ENCODE data around the gene THSD7B.
"Not testable (repeated sequence)": the region's sequence is repeated elsewhere in the genome, so short reads cannot be mapped to it uniquely, and the experiment has no call there.

THSD7B gene

GRCh38 chr2:137262594-137262993 lies 497.2 kb downstream of the THSD7B start:
- H3K9me3 ChIP-seq (ENCODE audit: control insufficient read depth in 5 of 5, low read length in 5 of 5), result no peaks in the 10 kb centered on the region
- no peaks in the 10 kb centered on the region for H3K36me3 ChIP-seq (ENCODE audit: control insufficient read depth in 5 of 5, insufficient read depth in 5 of 5, low read length in 5 of 5)
- H3K27ac ChIP-seq (ENCODE audit: low read depth, low read length), result no peak overlapping the region
- H3K9ac ChIP-seq (ENCODE audit: low read length in 5 of 5), result no peak overlapping the region
- peaks cover 0 to 4% (median 0%) of the 10 kb centered on the region in 5 donors for H3K4me1 ChIP-seq (ENCODE audit: control insufficient read depth in 5 of 5, insufficient read depth in 5 of 5, low read length in 5 of 5)
- no peaks in the 10 kb centered on the region for H3K27me3 ChIP-seq (ENCODE audit: control insufficient read depth in 5 of 5, insufficient read depth in 4 of 5, low read length in 5 of 5)
- no peak overlapping the region for H3K4me3 ChIP-seq (ENCODE audit: low read depth in 1 of 5, low read length in 5 of 5)

GRCh38 chr2:137287913-137288639 lies 522.7 kb downstream of the THSD7B start:
- Histone ChIP-seq H3K27ac (ENCODE audit: low read depth, low read length) (no peak overlapping the region), H3K36me3 (ENCODE audit: control insufficient read depth in 5 of 5, insufficient read depth in 5 of 5, low read length in 5 of 5) (no peaks in the 10 kb centered on the region), H3K4me1 (ENCODE audit: control insufficient read depth in 5 of 5, insufficient read depth in 5 of 5, low read length in 5 of 5) (peaks cover 0 to 11% (median 2%) of the 10 kb centered on the region in 5 donors), H3K9me3 (ENCODE audit: control insufficient read depth in 5 of 5, low read length in 5 of 5) (no peaks in the 10 kb centered on the region), H3K9ac (ENCODE audit: low read length in 5 of 5) (no peak overlapping the region), H3K27me3 (ENCODE audit: control insufficient read depth in 5 of 5, insufficient read depth in 4 of 5, low read length in 5 of 5) (no peaks in the 10 kb centered on the region), H3K4me3 (ENCODE audit: low read depth in 1 of 5, low read length in 5 of 5) (no peak overlapping the region)

GRCh38 chr2:137291836-137292570 lies 526.7 kb downstream of the THSD7B start:
- H3K27ac ChIP-seq (ENCODE audit: low read depth, low read length), result no peak overlapping the region
- H3K27me3 ChIP-seq (ENCODE audit: control insufficient read depth in 5 of 5, insufficient read depth in 4 of 5, low read length in 5 of 5), result no peaks in the 10 kb centered on the region
- peaks cover 0 to 11% (median 2%) of the 10 kb centered on the region in 5 donors for H3K4me1 ChIP-seq (ENCODE audit: control insufficient read depth in 5 of 5, insufficient read depth in 5 of 5, low read length in 5 of 5)
- H3K9ac ChIP-seq (ENCODE audit: low read length in 5 of 5), result no peak overlapping the region
- no peaks in the 10 kb centered on the region for H3K36me3 ChIP-seq (ENCODE audit: control insufficient read depth in 5 of 5, insufficient read depth in 5 of 5, low read length in 5 of 5)
- no peaks in the 10 kb centered on the region for H3K9me3 ChIP-seq (ENCODE audit: control insufficient read depth in 5 of 5, low read length in 5 of 5)
- no peak overlapping the region for H3K4me3 ChIP-seq (ENCODE audit: low read depth in 1 of 5, low read length in 5 of 5)

- no peaks in the 10 kb centered on the region for H3K4me1 ChIP-seq (ENCODE audit: control insufficient read depth in 5 of 5, insufficient read depth in 5 of 5, low read length in 5 of 5)
- H3K9me3 ChIP-seq (ENCODE audit: control insufficient read depth in 5 of 5, low read length in 5 of 5), result peaks cover 0 to 2% (median 0%) of the 10 kb centered on the region in 5 donors
- no peaks in the 10 kb centered on the region for H3K27me3 ChIP-seq (ENCODE audit: control insufficient read depth in 5 of 5, insufficient read depth in 4 of 5, low read length in 5 of 5)
- H3K27ac ChIP-seq (ENCODE audit: low read depth, low read length), result no peak overlapping the region
- H3K4me3 ChIP-seq (ENCODE audit: low read depth in 1 of 5, low read length in 5 of 5), result no peak overlapping the region
- H3K36me3 ChIP-seq (ENCODE audit: control insufficient read depth in 5 of 5, insufficient read depth in 5 of 5, low read length in 5 of 5), result no peaks in the 10 kb centered on the region
- H3K9ac ChIP-seq (ENCODE audit: low read length in 5 of 5), result no peak overlapping the region
These were observed 533.0 kb downstream of the THSD7B start for GRCh38 chr2:137298377-137298776.

GRCh38 chr2:137300987-137301386 lies 535.6 kb downstream of the THSD7B start:
- Histone ChIP-seq H3K4me1 (ENCODE audit: control insufficient read depth in 5 of 5, insufficient read depth in 5 of 5, low read length in 5 of 5) (no peaks in the 10 kb centered on the region), H3K36me3 (ENCODE audit: control insufficient read depth in 5 of 5, insufficient read depth in 5 of 5, low read length in 5 of 5) (no peaks in the 10 kb centered on the region), H3K4me3 (ENCODE audit: low read depth in 1 of 5, low read length in 5 of 5) (no peak overlapping the region), H3K27ac (ENCODE audit: low read depth, low read length) (no peak overlapping the region), H3K9ac (ENCODE audit: low read length in 5 of 5) (no peak overlapping the region), H3K27me3 (ENCODE audit: control insufficient read depth in 5 of 5, insufficient read depth in 4 of 5, low read length in 5 of 5) (no peaks in the 10 kb centered on the region), H3K9me3 (ENCODE audit: control insufficient read depth in 5 of 5, low read length in 5 of 5) (peaks cover 0 to 2% (median 0%) of the 10 kb centered on the region in 5 donors)

- no peak overlapping the region for H3K27ac ChIP-seq (ENCODE audit: low read depth, low read length)
- no peak overlapping the region for H3K4me3 ChIP-seq (ENCODE audit: low read depth in 1 of 5, low read length in 5 of 5)
- peaks cover 0 to 2% (median 0%) of the 10 kb centered on the region in 5 donors for H3K9me3 ChIP-seq (ENCODE audit: control insufficient read depth in 5 of 5, low read length in 5 of 5)
These were observed 537.6 kb downstream of the THSD7B start for GRCh38 chr2:137302957-137303356.

GRCh38 chr2:137316075-137316474 lies 550.7 kb downstream of the THSD7B start:
- no peak overlapping the region for H3K9ac ChIP-seq (ENCODE audit: low read length in 5 of 5)
- no peak overlapping the region for H3K4me3 ChIP-seq (ENCODE audit: low read depth in 1 of 5, low read length in 5 of 5)
- no peaks in the 10 kb centered on the region for H3K36me3 ChIP-seq (ENCODE audit: control insufficient read depth in 5 of 5, insufficient read depth in 5 of 5, low read length in 5 of 5)
- H3K9me3 ChIP-seq (ENCODE audit: control insufficient read depth in 5 of 5, low read length in 5 of 5), result no peaks in the 10 kb centered on the region
- no peaks in the 10 kb centered on the region for H3K4me1 ChIP-seq (ENCODE audit: control insufficient read depth in 5 of 5, insufficient read depth in 5 of 5, low read length in 5 of 5)
- H3K27ac ChIP-seq (ENCODE audit: low read depth, low read length), result no peak overlapping the region
- H3K27me3 ChIP-seq (ENCODE audit: control insufficient read depth in 5 of 5, insufficient read depth in 4 of 5, low read length in 5 of 5), result no peaks in the 10 kb centered on the region

More at GRCh38 chr2:137302957-137303356, 537.6 kb downstream of the THSD7B start:
- Histone ChIP-seq H3K9ac (ENCODE audit: low read length in 5 of 5) (no peak overlapping the region), H3K36me3 (ENCODE audit: control insufficient read depth in 5 of 5, insufficient read depth in 5 of 5, low read length in 5 of 5) (no peaks in the 10 kb centered on the region), H3K4me1 (ENCODE audit: control insufficient read depth in 5 of 5, insufficient read depth in 5 of 5, low read length in 5 of 5) (no peaks in the 10 kb centered on the region), H3K27me3 (ENCODE audit: control insufficient read depth in 5 of 5, insufficient read depth in 4 of 5, low read length in 5 of 5) (no peaks in the 10 kb centered on the region)

- Histone ChIP-seq H3K36me3 (ENCODE audit: control insufficient read depth in 5 of 5, insufficient read depth in 5 of 5, low read length in 5 of 5) (no peaks in the 10 kb centered on the region), H3K4me3 (ENCODE audit: low read depth in 1 of 5, low read length in 5 of 5) (no peak overlapping the region), H3K27ac (ENCODE audit: low read depth, low read length) (no peak overlapping the region), H3K4me1 (ENCODE audit: control insufficient read depth in 5 of 5, insufficient read depth in 5 of 5, low read length in 5 of 5) (no peaks in the 10 kb centered on the region), H3K9ac (ENCODE audit: low read length in 5 of 5) (no peak overlapping the region), H3K27me3 (ENCODE audit: control insufficient read depth in 5 of 5, insufficient read depth in 4 of 5, low read length in 5 of 5) (no peaks in the 10 kb centered on the region), H3K9me3 (ENCODE audit: control insufficient read depth in 5 of 5, low read length in 5 of 5) (no peaks in the 10 kb centered on the region)
These were observed 556.2 kb downstream of the THSD7B start for GRCh38 chr2:137321566-137321965.

GRCh38 chr2:137331562-137331961 lies 566.2 kb downstream of the THSD7B start:
- not testable (repeated sequence) for H3K9ac ChIP-seq (ENCODE audit: low read length in 5 of 5); H3K9me3 ChIP-seq (ENCODE audit: control insufficient read depth in 5 of 5, low read length in 5 of 5); H3K4me3 ChIP-seq (ENCODE audit: low read depth in 1 of 5, low read length in 5 of 5); H3K36me3 ChIP-seq (ENCODE audit: control insufficient read depth in 5 of 5, insufficient read depth in 5 of 5, low read length in 5 of 5); H3K27me3 ChIP-seq (ENCODE audit: control insufficient read depth in 5 of 5, insufficient read depth in 4 of 5, low read length in 5 of 5); H3K27ac ChIP-seq (ENCODE audit: low read depth, low read length); H3K4me1 ChIP-seq (ENCODE audit: control insufficient read depth in 5 of 5, insufficient read depth in 5 of 5, low read length in 5 of 5)

- Histone ChIP-seq H3K27me3 (ENCODE audit: control insufficient read depth in 5 of 5, insufficient read depth in 4 of 5, low read length in 5 of 5) (no peaks in the 10 kb centered on the region), H3K9ac (ENCODE audit: low read length in 5 of 5) (no peak overlapping the region), H3K4me1 (ENCODE audit: control insufficient read depth in 5 of 5, insufficient read depth in 5 of 5, low read length in 5 of 5) (no peaks in the 10 kb centered on the region), H3K9me3 (ENCODE audit: control insufficient read depth in 5 of 5, low read length in 5 of 5) (no peaks in the 10 kb centered on the region), H3K27ac (ENCODE audit: low read depth, low read length) (no peak overlapping the region), H3K4me3 (ENCODE audit: low read depth in 1 of 5, low read length in 5 of 5) (no peak overlapping the region), H3K36me3 (ENCODE audit: control insufficient read depth in 5 of 5, insufficient read depth in 5 of 5, low read length in 5 of 5) (no peaks in the 10 kb centered on the region)
These were observed 568.2 kb downstream of the THSD7B start for GRCh38 chr2:137333386-137334165.
